ENCODE measurements around the gene ZNF100. TPM values are rescaled to one million over a fixed set of nuclear protein-coding genes. Genes with fewer than 3 reads are reported as not detected.
A peak's percentile ranks its signal among the peaks of the same experiment; 100 is the strongest.
"Not testable (repeated sequence)": the region's sequence is repeated elsewhere in the genome, so short reads cannot be mapped to it uniquely, and the experiment has no call there.

The ZNF100 gene
- total and polyA plus RNA-seq, 4 donors: 1.4 to 21.6 (median 9.5) TPM

DNA sequence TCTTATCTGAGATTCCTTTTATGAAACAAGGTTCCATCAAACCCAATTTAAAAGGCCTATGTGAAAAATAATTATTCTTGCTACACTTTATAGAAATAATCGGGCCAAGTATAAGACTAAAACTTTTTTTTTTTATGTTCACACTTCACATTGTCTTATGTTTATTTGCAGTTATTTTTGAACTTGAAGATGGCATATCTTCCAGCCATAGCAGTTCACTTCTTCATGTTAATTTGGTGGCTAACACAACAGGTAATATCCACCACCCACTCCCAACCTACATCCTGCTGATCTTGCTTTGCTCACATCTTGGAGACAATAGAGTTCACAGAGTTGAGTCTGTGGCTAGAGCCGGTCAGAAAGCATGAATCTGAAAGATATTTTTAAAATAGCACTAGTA is 5.8 kb downstream of the ZNF100 start:
- ATAC-seq (ENCODE audit: low FRiP score); H3K4me1 ChIP-seq (ENCODE audit: control insufficient read depth in 1 of 2, insufficient read depth in 2 of 2, low read length in 2 of 2); H3K4me3 ChIP-seq (ENCODE audit: low read length in 2 of 2); intact Hi-C loops (cut with DNase I); H3K27me3 ChIP-seq (ENCODE audit: control insufficient read depth in 1 of 2, insufficient read depth in 2 of 2, low read length in 1 of 2); H3K27ac ChIP-seq (ENCODE audit: low read depth in 1 of 2, low read length in 2 of 2); DNase-seq; H3K9me3 ChIP-seq (ENCODE audit: control insufficient read depth, low read length): not testable (repeated sequence)
- H3K36me3 ChIP-seq (ENCODE audit: control insufficient read depth in 1 of 2, insufficient read depth in 2 of 2, low read length in 1 of 2): peaks cover 2 to 12% of the 10 kb centered on the region in 2 donors
- 41 to 59% methylated on average over 2 of the region's 2 CpGs for WGBS, 2 donors

GRCh38 chr19:21758296-21758695 is 9.1 kb downstream of the ZNF100 start:
- 84 to 86% methylated on average over 3 of the region's 3 CpGs for WGBS, 2 donors
- DNase-seq (no peak), ATAC-seq (ENCODE audit: low FRiP score) (no peak)
- H3K4me3 ChIP-seq (ENCODE audit: low read length in 2 of 2): no peak overlapping the region
- no peaks in the 10 kb centered on the region for H3K4me1 ChIP-seq (ENCODE audit: control insufficient read depth in 1 of 2, insufficient read depth in 2 of 2, low read length in 2 of 2)
- intact Hi-C loops (cut with DNase I): no loop called here
- no peak overlapping the region for H3K27ac ChIP-seq (ENCODE audit: low read depth in 1 of 2, low read length in 2 of 2)
- peaks cover 2% of the 10 kb centered on the region for H3K9me3 ChIP-seq (ENCODE audit: control insufficient read depth, low read length)
- peaks cover 2 to 12% of the 10 kb centered on the region in 2 donors for H3K36me3 ChIP-seq (ENCODE audit: control insufficient read depth in 1 of 2, insufficient read depth in 2 of 2, low read length in 1 of 2)
- no peaks in the 10 kb centered on the region for H3K27me3 ChIP-seq (ENCODE audit: control insufficient read depth in 1 of 2, insufficient read depth in 2 of 2, low read length in 1 of 2)

DNA sequence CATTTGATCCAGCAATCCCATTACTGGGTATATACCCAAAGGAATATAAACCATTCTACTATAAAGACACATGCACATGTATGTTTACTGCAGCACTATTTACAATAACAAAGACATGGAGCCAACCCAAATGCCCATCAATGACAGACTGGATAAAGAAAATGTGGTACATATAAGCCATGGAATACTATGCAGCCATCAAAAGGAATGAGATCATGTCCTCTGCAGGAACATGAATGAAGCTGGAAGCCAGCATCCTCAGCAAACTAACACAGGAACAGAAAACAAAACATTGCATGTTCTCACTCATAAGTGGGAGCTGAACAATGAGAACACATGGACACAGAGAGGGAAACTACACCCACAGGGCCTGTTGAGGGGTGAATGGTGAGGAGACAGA is 11.8 kb downstream of the ZNF100 start:
- DNase-seq; H3K36me3 ChIP-seq (ENCODE audit: control insufficient read depth in 1 of 2, insufficient read depth in 2 of 2, low read length in 1 of 2); ATAC-seq (ENCODE audit: low FRiP score): not testable (repeated sequence)

DNA sequence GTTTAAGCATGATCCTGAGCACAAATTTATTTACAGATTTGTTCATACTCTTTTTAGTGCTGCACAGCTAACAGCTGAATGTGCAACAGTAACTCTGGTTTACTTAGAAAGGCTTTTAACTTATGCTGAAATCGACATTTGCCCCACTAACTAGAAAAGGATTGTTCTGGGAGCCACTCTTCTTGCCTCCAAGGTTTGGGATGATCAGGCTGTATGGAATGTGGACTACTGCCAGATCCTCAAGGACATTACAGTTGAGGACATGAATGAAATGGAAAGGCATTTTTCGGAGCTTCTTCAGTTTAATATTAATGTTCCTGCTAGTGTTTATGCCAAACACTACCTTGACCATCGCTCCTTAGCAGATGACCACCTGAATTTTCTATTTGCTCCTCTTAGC is 16.0 kb downstream of the ZNF100 start:
- Histone ChIP-seq H3K36me3 (ENCODE audit: control insufficient read depth in 1 of 2, insufficient read depth in 2 of 2, low read length in 1 of 2) (peaks cover 0 to 3% of the 10 kb centered on the region in 2 donors), H3K4me1 (ENCODE audit: control insufficient read depth in 1 of 2, insufficient read depth in 2 of 2, low read length in 2 of 2) (no peaks in the 10 kb centered on the region), H3K9me3 (ENCODE audit: control insufficient read depth, low read length) (peaks cover 4% of the 10 kb centered on the region), H3K4me3 (ENCODE audit: low read length in 2 of 2) (no peak overlapping the region), H3K27me3 (ENCODE audit: control insufficient read depth in 1 of 2, insufficient read depth in 2 of 2, low read length in 1 of 2) (no peaks in the 10 kb centered on the region), H3K27ac (ENCODE audit: low read depth in 1 of 2, low read length in 2 of 2) (no peak overlapping the region)
- 93 to 94% methylated on average over 3 of the region's 3 CpGs for WGBS, 2 donors
- DNase-seq: no peak
- ATAC-seq (ENCODE audit: low FRiP score): no peak
- intact Hi-C loops (cut with DNase I): no loop called here

More for the DNA sequence above, 11.8 kb downstream of the ZNF100 start:
- H3K27ac ChIP-seq (ENCODE audit: low read depth in 1 of 2, low read length in 2 of 2); H3K27me3 ChIP-seq (ENCODE audit: control insufficient read depth in 1 of 2, insufficient read depth in 2 of 2, low read length in 1 of 2); H3K4me1 ChIP-seq (ENCODE audit: control insufficient read depth in 1 of 2, insufficient read depth in 2 of 2, low read length in 2 of 2); H3K9me3 ChIP-seq (ENCODE audit: control insufficient read depth, low read length); H3K4me3 ChIP-seq (ENCODE audit: low read length in 2 of 2); intact Hi-C loops (cut with DNase I): not testable (repeated sequence)

DNA sequence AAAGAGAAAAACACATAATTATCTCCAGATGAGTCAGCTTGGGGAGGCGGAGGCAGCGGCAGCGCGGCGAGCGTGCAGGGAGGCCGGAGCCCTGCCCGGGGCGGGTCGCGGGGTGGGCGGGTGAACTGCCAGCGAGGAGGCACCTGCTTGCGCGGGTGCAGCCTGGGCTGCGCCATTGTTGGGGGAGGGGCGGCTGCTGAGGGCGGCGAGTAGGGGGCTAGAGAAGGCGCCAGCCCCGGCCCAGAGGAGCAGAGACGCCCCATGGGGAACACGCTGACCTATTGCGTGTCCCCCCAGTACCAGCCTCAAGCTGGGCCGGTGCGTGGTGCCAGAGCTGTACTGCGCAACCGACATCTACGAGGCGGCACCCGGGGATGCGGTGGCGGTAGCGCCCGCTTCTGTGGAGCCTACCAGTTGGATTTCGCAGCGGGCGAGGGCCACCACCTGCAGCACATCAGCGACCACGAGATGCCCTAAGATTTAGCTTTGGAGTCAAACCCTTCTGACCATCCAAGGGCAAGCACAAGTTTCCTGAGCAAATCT is 16.7 kb downstream of the ZNF100 start:
- H3K27ac ChIP-seq (ENCODE audit: low read depth in 1 of 2, low read length in 2 of 2): no peak overlapping the region

DNA sequence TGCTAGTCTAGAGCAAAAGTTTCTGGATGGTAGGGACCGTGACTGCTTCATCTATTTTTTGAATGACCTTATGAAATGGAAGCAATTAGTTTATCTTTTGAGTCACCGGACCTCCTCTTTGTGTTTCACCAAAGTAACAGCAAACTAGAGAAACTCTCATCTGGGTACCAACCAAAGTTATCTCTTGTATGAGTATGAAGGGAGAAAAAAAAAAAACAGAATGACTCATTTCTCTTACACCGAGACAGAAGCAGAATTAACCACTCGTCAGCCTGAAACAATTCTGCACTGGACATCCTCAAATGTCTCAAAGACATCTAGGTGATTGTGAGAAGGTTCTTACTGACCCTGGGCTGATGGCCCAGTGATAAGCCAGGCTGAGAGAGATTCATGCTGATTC is 18.3 kb downstream of the ZNF100 start:
- Histone ChIP-seq H3K27me3 (ENCODE audit: control insufficient read depth in 1 of 2, insufficient read depth in 2 of 2, low read length in 1 of 2) (no peaks in the 10 kb centered on the region), H3K4me3 (ENCODE audit: low read length in 2 of 2) (no peak overlapping the region), H3K9me3 (ENCODE audit: control insufficient read depth, low read length) (peaks cover 2% of the 10 kb centered on the region), H3K27ac (ENCODE audit: low read depth in 1 of 2, low read length in 2 of 2) (no peak overlapping the region), H3K36me3 (ENCODE audit: control insufficient read depth in 1 of 2, insufficient read depth in 2 of 2, low read length in 1 of 2) (peaks cover 0 to 3% of the 10 kb centered on the region in 2 donors), H3K4me1 (ENCODE audit: control insufficient read depth in 1 of 2, insufficient read depth in 2 of 2, low read length in 2 of 2) (no peaks in the 10 kb centered on the region)
- intact Hi-C loops (cut with DNase I): no loop called here
- WGBS, 2 donors: 19 to 25% methylated on average over 4 of the region's 4 CpGs
- DNase-seq (no peak), ATAC-seq (ENCODE audit: low FRiP score) (no peak)

More for the DNA sequence above, 16.7 kb downstream of the ZNF100 start:
- Histone ChIP-seq H3K27me3 (ENCODE audit: control insufficient read depth in 1 of 2, insufficient read depth in 2 of 2, low read length in 1 of 2) (no peaks in the 10 kb centered on the region), H3K9me3 (ENCODE audit: control insufficient read depth, low read length) (peaks cover 2% of the 10 kb centered on the region), H3K4me3 (ENCODE audit: low read length in 2 of 2) (no peak overlapping the region), H3K4me1 (ENCODE audit: control insufficient read depth in 1 of 2, insufficient read depth in 2 of 2, low read length in 2 of 2) (no peaks in the 10 kb centered on the region), H3K36me3 (ENCODE audit: control insufficient read depth in 1 of 2, insufficient read depth in 2 of 2, low read length in 1 of 2) (peaks cover 0 to 3% of the 10 kb centered on the region in 2 donors)
- intact Hi-C loops (cut with DNase I): no loop called here
- DNase-seq (peak in 1 of 2 donors; percentile 60), ATAC-seq (ENCODE audit: low FRiP score) (no peak)
- 97% methylated on average over 40 of the region's 40 CpGs for WGBS, 2 donors

GRCh38 chr19:21748088-21748487 is 19.3 kb downstream of the ZNF100 start:
- Histone ChIP-seq H3K4me3 (ENCODE audit: low read length in 2 of 2) (no peak overlapping the region), H3K36me3 (ENCODE audit: control insufficient read depth in 1 of 2, insufficient read depth in 2 of 2, low read length in 1 of 2) (peaks cover 0 to 3% of the 10 kb centered on the region in 2 donors), H3K27ac (ENCODE audit: low read depth in 1 of 2, low read length in 2 of 2) (no peak overlapping the region), H3K9me3 (ENCODE audit: control insufficient read depth, low read length) (peaks cover 2% of the 10 kb centered on the region), H3K4me1 (ENCODE audit: control insufficient read depth in 1 of 2, insufficient read depth in 2 of 2, low read length in 2 of 2) (no peaks in the 10 kb centered on the region), H3K27me3 (ENCODE audit: control insufficient read depth in 1 of 2, insufficient read depth in 2 of 2, low read length in 1 of 2) (no peaks in the 10 kb centered on the region)
- intact Hi-C loops (cut with DNase I): no loop called here
- DNase-seq: no peak
- WGBS, 2 donors: 16 to 17% methylated on average over 1 of the region's 1 CpG
- ATAC-seq (ENCODE audit: low FRiP score): no peak

DNA sequence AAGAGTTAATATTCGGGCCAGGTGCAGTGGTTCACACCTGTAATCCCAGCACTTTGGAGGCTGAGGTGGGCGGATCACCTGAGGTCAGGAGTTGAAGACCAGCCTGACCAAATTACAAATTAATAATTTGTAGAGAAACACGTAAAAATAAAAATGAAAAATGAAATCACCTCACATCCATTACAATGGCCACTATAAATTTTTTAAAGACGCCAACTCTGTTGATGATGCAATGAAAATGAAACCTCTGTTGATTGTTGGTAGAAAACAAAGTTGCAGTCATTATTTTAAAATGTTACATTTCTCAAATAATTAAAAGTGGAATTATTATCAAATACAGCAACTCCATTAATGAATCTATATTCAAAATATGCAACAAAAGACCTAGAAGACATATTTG is 26.8 kb downstream of the ZNF100 start:
- WGBS, 2 donors: 97 to 98% methylated on average over 4 of the region's 4 CpGs
- H3K36me3 ChIP-seq (ENCODE audit: control insufficient read depth in 1 of 2, insufficient read depth in 2 of 2, low read length in 1 of 2): peaks cover 0 to 3% of the 10 kb centered on the region in 2 donors
- H3K27ac ChIP-seq (ENCODE audit: low read depth in 1 of 2, low read length in 2 of 2): no peak overlapping the region
- ATAC-seq (ENCODE audit: low FRiP score) (no peak), DNase-seq (no peak)
- H3K4me1 ChIP-seq (ENCODE audit: control insufficient read depth in 1 of 2, insufficient read depth in 2 of 2, low read length in 2 of 2): no peaks in the 10 kb centered on the region
- H3K27me3 ChIP-seq (ENCODE audit: control insufficient read depth in 1 of 2, insufficient read depth in 2 of 2, low read length in 1 of 2): no peaks in the 10 kb centered on the region
- H3K9me3 ChIP-seq (ENCODE audit: control insufficient read depth, low read length): peaks cover 2% of the 10 kb centered on the region
- intact Hi-C loops (cut with DNase I): no loop called here
- H3K4me3 ChIP-seq (ENCODE audit: low read length in 2 of 2): no peak overlapping the region

- H3K4me1 ChIP-seq (ENCODE audit: control insufficient read depth in 1 of 2, insufficient read depth in 2 of 2, low read length in 2 of 2); H3K36me3 ChIP-seq (ENCODE audit: control insufficient read depth in 1 of 2, insufficient read depth in 2 of 2, low read length in 1 of 2); H3K4me3 ChIP-seq (ENCODE audit: low read length in 2 of 2); ATAC-seq (ENCODE audit: low FRiP score); DNase-seq; H3K27me3 ChIP-seq (ENCODE audit: control insufficient read depth in 1 of 2, insufficient read depth in 2 of 2, low read length in 1 of 2); H3K27ac ChIP-seq (ENCODE audit: low read depth in 1 of 2, low read length in 2 of 2); intact Hi-C loops (cut with DNase I); H3K9me3 ChIP-seq (ENCODE audit: control insufficient read depth, low read length): not testable (repeated sequence)
- WGBS, 2 donors: 97 to 98% methylated on average over 5 of the region's 5 CpGs
Measured at GRCh38 chr19:21726942-21727747, 40.2 kb downstream of the ZNF100 start.
